Endothelial cell of umbilical vein (primary cell): ENCODE results near the gene SELP. TPM values are rescaled to one million over a fixed set of nuclear protein-coding genes. Genes with fewer than 3 reads are reported as not detected.

Experiments
- BruUV-seq: library from RNA; stranded (reverse); fragments of 400-500 nt; replicated peaks from 2 replicates; lab custom pipeline; 2021; lab: Mats Ljungman, UMichigan
- CTCF ChIA-PET: fragments of 300-600, 350-600 bp; sonication (Branson Sonifier 250); formaldehyde crosslinking; loops from one replicate; lab custom pipeline; 2021; ENCODE audit warnings: antibody characterized with exemption, inconsistent platforms; lab: Charles Lee
- POLR2A ChIA-PET: fragments of 300-600, 350-600 bp; sonication (Branson Sonifier 250); formaldehyde crosslinking; loops from one replicate; lab custom pipeline; 2021; ENCODE audit warnings: antibody characterized with exemption, inconsistent platforms; lab: Charles Lee
- DNase-seq: peaks from one replicate; pipeline ENCODE4 v3.0.0-alpha.2; 2011; ENCODE audit warnings: low read depth, low spot score
- FAIRE-seq: peaks from 2 replicates; lab custom pipeline; 2011; peaks lifted over from hg19 to GRCh38; lab: Jason Lieb, UNC
- H2AFZ ChIP-seq: 2 replicates; pipeline ENCODE4 v1.6.0; 2012; ENCODE audit warnings: low read depth, low read length, control low read depth, inconsistent platforms
- H3K27ac ChIP-seq: 2 replicates; pipeline ENCODE4 v1.5.1; 2011; ENCODE audit warnings: low read depth, mild to moderate bottlenecking, control low read depth, low read length, moderate library complexity; ENCODE audit not compliant: insufficient read depth
- H3K27me3 ChIP-seq, 2 experiments: 2 replicates each; pipeline versions ENCODE4 v1.6.0 to v1.6.1; 2011; ENCODE audit warnings: low read length in 2 of 2, mixed read lengths in 1 of 2; ENCODE audit not compliant: control insufficient read depth in 2 of 2, insufficient read depth in 2 of 2
- H3K36me3 ChIP-seq, 2 experiments: 2 replicates in 1 of 2; 3 replicates in 1 of 2; pipeline ENCODE4 v1.5.1; 2011; ENCODE audit warnings: low read length in 2 of 2, mild to moderate bottlenecking in 1 of 2, moderate library complexity in 1 of 2; ENCODE audit not compliant: control insufficient read depth in 2 of 2, insufficient read depth in 2 of 2; ENCODE audit errors: extremely low read depth in 1 of 2
- H3K4me1 ChIP-seq: 3 replicates; pipeline ENCODE4 v1.5.1; 2011; ENCODE audit warnings: mild to moderate bottlenecking, low read length; ENCODE audit not compliant: control insufficient read depth, insufficient read depth; ENCODE audit errors: extremely low read depth
- H3K4me2 ChIP-seq: 2 replicates; pipeline ENCODE4 v1.6.1; 2011; ENCODE audit warnings: low read length, control low read depth, mixed read lengths; ENCODE audit not compliant: insufficient read depth
- H3K4me3 ChIP-seq, 3 experiments: fragments of 200-600 bp in 1 of 3; sonication (generic), shearing (Covaris generic) in 1 of 3; replicated peaks in 1 of 3; 2 replicates each; pipeline ENCODE4 v1.5.1; 2011 to 2016; ENCODE audit warnings: control low read depth in 3 of 3, low read length in 3 of 3, mild to moderate bottlenecking in 2 of 3, inconsistent platforms in 1 of 3, low read depth in 1 of 3, moderate library complexity in 1 of 3; ENCODE audit not compliant: insufficient read depth in 1 of 3
- H3K79me2 ChIP-seq: 2 replicates; pipeline ENCODE4 v1.6.0; 2012; ENCODE audit warnings: low read length, inconsistent platforms; ENCODE audit not compliant: control insufficient read depth, insufficient read depth
- H3K9ac ChIP-seq: replicated peaks from 2 replicates; pipeline ENCODE3; 2011; ENCODE audit warnings: low read length, control low read depth; ENCODE audit not compliant: insufficient read depth; ENCODE audit errors: extremely low read depth
- H3K9me1 ChIP-seq: replicated peaks from 3 replicates; pipeline ENCODE4 v1.6.0; 2011; ENCODE audit warnings: mild to moderate bottlenecking, low read length; ENCODE audit not compliant: control insufficient read depth, insufficient read depth; ENCODE audit errors: extremely low read depth
- H3K9me3 ChIP-seq: replicated peaks from 2 replicates; pipeline ENCODE4 v1.5.1; 2012; ENCODE audit warnings: low read length, inconsistent platforms; ENCODE audit not compliant: control insufficient read depth, insufficient read depth
- H4K20me1 ChIP-seq: replicated peaks from 2 replicates; pipeline ENCODE3; 2011; ENCODE audit warnings: mild to moderate bottlenecking, low read length; ENCODE audit not compliant: control insufficient read depth, insufficient read depth; ENCODE audit errors: extremely low read depth
- EZH2 ChIP-seq: IDR thresholded peaks from 2 replicates; pipeline ENCODE4 v1.6.1; 2012; ENCODE audit warnings: borderline replicate concordance, low read depth, mild to moderate bottlenecking, moderate library complexity, low read length, inconsistent platforms; ENCODE audit not compliant: severe bottlenecking
- FOS ChIP-seq: IDR thresholded peaks from 2 replicates; pipeline ENCODE4 v1.6.1; 2011; ENCODE audit warnings: mild to moderate bottlenecking, low read length, moderate library complexity, borderline replicate concordance; ENCODE audit not compliant: insufficient read depth
- GATA2 ChIP-seq: IDR thresholded peaks from 2 replicates; pipeline ENCODE4 v1.7.0; 2011; ENCODE audit warnings: low read depth, mild to moderate bottlenecking, moderate library complexity, mixed read lengths, low read length; ENCODE audit not compliant: insufficient read length, insufficient read depth
- JUN ChIP-seq: IDR thresholded peaks from 2 replicates; pipeline ENCODE4 v1.6.1; 2011; ENCODE audit warnings: borderline replicate concordance, low read depth; ENCODE audit not compliant: insufficient read length, insufficient read depth
- MAX ChIP-seq: IDR thresholded peaks from 2 replicates; pipeline ENCODE4 v1.6.1; 2011; ENCODE audit not compliant: insufficient read depth, insufficient read length
- MYC ChIP-seq: IDR thresholded peaks from one replicate; pipeline ENCODE4 v1.6.1; 2011; ENCODE audit warnings: mild to moderate bottlenecking, low read depth, low read length
- POLR2A ChIP-seq: IDR thresholded peaks from 2 replicates; pipeline ENCODE4 v1.6.1; 2012; ENCODE audit warnings: low read depth, mild to moderate bottlenecking, control low read depth, low read length
- POLR2AphosphoS5 ChIP-seq: IDR thresholded peaks from 2 replicates; pipeline ENCODE4 v1.6.1; 2012; ENCODE audit warnings: low read depth, mild to moderate bottlenecking, control low read depth, low read length, moderate library complexity; ENCODE audit not compliant: insufficient read depth
- dilution Hi-C: fragments of 300-500 bp; cut with MboI; formaldehyde crosslinking; loops from one replicate; pipeline ENCODE4 v1.15.0; 2019; ENCODE audit warnings: low sequenced_read_pairs; ENCODE audit not compliant: extremely low pct_ligation_motif_present
- intact Hi-C: fragments of 100-400 bp; cut with micrococcal nuclease; formaldehyde crosslinking; loops from one replicate; pipeline ENCODE4 v1.10.0; 2022
- polyA plus RNA-seq, 4 experiments: library from polyadenylated mRNA; depleted of rRNA in 3 of 4; stranded (reverse) in 3 of 4; unstranded in 1 of 4; fragments of >200 nt; gene quantifications; 2 replicates each; pipeline versions ENCODE4 v1.2.1 to v1.2.3, GENCODE V29; 2011 to 2012; ENCODE audit warnings: missing spikeins in 1 of 4
- total RNA-seq: library from RNA; stranded (reverse); gene quantifications from 2 replicates; pipeline ENCODE4 v1.2.3, GENCODE V29; 2021
- TF ChIP-seq, protein P1 (sequence below), 2 donors: IDR thresholded peaks; 1 replicate in 1 of 2; 2 replicates in 1 of 2; pipeline ENCODE4 v1.5.1; 2011; ENCODE audit warnings: low read length in 2 of 2, mild to moderate bottlenecking in 2 of 2, moderate library complexity in 2 of 2, control low read depth in 1 of 2, inconsistent platforms in 1 of 2, low read depth in 1 of 2; ENCODE audit not compliant: insufficient read depth in 1 of 2; ENCODE audit errors: extremely low read depth in 1 of 2

SELP gene
- total and polyA plus RNA-seq, 2 donors (not counting 3 experiments of a cell fraction or from before 2014, with no cell fraction given): 1.3 to 1.6 TPM

DNA sequence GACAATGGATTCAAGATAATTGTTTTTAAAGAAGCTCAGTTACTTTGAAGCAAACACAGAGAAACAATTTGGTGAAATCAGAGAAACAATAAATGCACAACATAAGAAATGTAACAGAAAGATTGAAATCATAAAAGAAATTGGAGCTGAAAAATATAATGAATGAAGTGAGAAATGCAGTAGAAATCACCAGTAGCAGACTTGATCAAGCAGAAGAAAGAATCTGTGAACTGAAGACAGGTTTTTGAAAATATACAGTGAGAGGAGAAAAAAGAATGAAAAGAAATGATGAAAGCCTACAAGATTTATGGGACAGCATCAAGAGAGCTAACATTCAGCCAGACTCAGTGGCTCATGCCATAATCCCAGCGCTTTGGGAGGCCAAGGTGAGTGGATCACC is 4.2 kb upstream of the SELP start:
- Histone ChIP-seq H3K79me2 (no peaks in the 10 kb centered on the region), H3K27me3 (no peaks in the 10 kb centered on the region), H3K9me3 (peaks cover 2% of the 10 kb centered on the region), H2AFZ (no peak overlapping the region), H3K36me3 (no peaks in the 10 kb centered on the region), H3K27ac (no peak overlapping the region), H3K9ac (no peak overlapping the region), H3K9me1 (no peaks in the 10 kb centered on the region), H4K20me1 (no peaks in the 10 kb centered on the region), H3K4me1 (peaks cover 7% of the 10 kb centered on the region), H3K4me2 (no peak overlapping the region), H3K4me3 (no peak overlapping the region)
- intact Hi-C loops: no loop called here
- TF ChIP-seq JUN: no peak
- CTCF ChIA-PET: interaction anchor here (1.5 kb wide), 1 partner anchor 78 kb away, joined by 3 read pairs; no protein-coding TSS in a partner anchor
- no TSS peak for BruUV-seq
- FAIRE-seq (no peak), DNase-seq (no peak)
- POLR2A ChIA-PET: no interaction called here
- dilution Hi-C loops: no loop called here

- CTCF ChIA-PET: interaction anchor here (1.5 to 2.9 kb wide), 2 partner anchors 27 to 81 kb away, joined by 3 to 10 read pairs; no protein-coding TSS in a partner anchor
- Histone ChIP-seq H3K9me1 (no peaks in the 10 kb centered on the region), H3K4me1 (peaks cover 7% of the 10 kb centered on the region), H3K9me3 (peaks cover 2% of the 10 kb centered on the region), H3K9ac (no peak overlapping the region), H3K36me3 (no peaks in the 10 kb centered on the region), H4K20me1 (no peaks in the 10 kb centered on the region), H3K79me2 (no peaks in the 10 kb centered on the region), H2AFZ (no peak overlapping the region), H3K27me3 (no peaks in the 10 kb centered on the region), H3K27ac (no peak overlapping the region), H3K4me2 (no peak overlapping the region), H3K4me3 (no peak overlapping the region)
- dilution Hi-C loops: no loop called here
- intact Hi-C loops: no loop called here
- FAIRE-seq: no peak
- DNase-seq: no peak
- no TSS peak for BruUV-seq
- no peak for TF ChIP-seq MAX
- TF ChIP-seq GATA2: no peak
- TF ChIP-seq POLR2AphosphoS5: no peak
- TF ChIP-seq EZH2: no peak
- TF ChIP-seq JUN: no peak
- TF ChIP-seq, protein P1, sequence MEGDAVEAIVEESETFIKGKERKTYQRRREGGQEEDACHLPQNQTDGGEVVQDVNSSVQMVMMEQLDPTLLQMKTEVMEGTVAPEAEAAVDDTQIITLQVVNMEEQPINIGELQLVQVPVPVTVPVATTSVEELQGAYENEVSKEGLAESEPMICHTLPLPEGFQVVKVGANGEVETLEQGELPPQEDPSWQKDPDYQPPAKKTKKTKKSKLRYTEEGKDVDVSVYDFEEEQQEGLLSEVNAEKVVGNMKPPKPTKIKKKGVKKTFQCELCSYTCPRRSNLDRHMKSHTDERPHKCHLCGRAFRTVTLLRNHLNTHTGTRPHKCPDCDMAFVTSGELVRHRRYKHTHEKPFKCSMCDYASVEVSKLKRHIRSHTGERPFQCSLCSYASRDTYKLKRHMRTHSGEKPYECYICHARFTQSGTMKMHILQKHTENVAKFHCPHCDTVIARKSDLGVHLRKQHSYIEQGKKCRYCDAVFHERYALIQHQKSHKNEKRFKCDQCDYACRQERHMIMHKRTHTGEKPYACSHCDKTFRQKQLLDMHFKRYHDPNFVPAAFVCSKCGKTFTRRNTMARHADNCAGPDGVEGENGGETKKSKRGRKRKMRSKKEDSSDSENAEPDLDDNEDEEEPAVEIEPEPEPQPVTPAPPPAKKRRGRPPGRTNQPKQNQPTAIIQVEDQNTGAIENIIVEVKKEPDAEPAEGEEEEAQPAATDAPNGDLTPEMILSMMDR (IDR thresholded peaks at IDR 0.05; ENCODE audit: extremely low read depth in 1 of 2, insufficient read depth in 1 of 2, low read depth in 1 of 2, low read length in 2 of 2): no peak
- no peak for TF ChIP-seq FOS
- no peak for TF ChIP-seq POLR2A
- no peak for TF ChIP-seq MYC
- POLR2A ChIA-PET: no interaction called here
Observed at GRCh38 chr1:169631249-169631648, 1.3 kb upstream of the SELP start.
